ENCODE measurements around the gene NAGPA. TPM values are rescaled to one million over a fixed set of nuclear protein-coding genes. Genes with fewer than 3 reads are reported as not detected.

NAGPA gene
- total and polyA plus RNA-seq, 2 of the 13 experiments (the other 11 are each of a cell fraction or from before 2014, with no cell fraction given), result 27.1 to 60.3 TPM

DNA sequence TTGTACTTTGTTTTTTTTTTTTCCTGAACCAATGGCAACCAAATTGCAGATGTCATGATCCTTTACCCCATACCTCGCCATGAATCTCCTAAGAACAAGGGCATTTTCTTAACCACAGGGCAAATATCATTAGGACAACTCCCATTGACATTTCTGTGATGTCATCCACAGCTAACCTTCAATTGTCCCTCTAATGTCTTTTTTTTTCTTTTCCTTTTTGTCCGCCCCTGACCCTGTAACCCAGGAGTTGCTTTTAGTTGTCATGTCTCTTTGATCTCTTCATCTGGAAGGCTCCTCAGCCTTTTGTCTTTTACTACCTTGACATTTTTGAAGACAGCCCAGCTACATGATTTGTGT is 410 bp upstream of the NAGPA start (continued):
- TF ChIP-seq, protein P1, sequence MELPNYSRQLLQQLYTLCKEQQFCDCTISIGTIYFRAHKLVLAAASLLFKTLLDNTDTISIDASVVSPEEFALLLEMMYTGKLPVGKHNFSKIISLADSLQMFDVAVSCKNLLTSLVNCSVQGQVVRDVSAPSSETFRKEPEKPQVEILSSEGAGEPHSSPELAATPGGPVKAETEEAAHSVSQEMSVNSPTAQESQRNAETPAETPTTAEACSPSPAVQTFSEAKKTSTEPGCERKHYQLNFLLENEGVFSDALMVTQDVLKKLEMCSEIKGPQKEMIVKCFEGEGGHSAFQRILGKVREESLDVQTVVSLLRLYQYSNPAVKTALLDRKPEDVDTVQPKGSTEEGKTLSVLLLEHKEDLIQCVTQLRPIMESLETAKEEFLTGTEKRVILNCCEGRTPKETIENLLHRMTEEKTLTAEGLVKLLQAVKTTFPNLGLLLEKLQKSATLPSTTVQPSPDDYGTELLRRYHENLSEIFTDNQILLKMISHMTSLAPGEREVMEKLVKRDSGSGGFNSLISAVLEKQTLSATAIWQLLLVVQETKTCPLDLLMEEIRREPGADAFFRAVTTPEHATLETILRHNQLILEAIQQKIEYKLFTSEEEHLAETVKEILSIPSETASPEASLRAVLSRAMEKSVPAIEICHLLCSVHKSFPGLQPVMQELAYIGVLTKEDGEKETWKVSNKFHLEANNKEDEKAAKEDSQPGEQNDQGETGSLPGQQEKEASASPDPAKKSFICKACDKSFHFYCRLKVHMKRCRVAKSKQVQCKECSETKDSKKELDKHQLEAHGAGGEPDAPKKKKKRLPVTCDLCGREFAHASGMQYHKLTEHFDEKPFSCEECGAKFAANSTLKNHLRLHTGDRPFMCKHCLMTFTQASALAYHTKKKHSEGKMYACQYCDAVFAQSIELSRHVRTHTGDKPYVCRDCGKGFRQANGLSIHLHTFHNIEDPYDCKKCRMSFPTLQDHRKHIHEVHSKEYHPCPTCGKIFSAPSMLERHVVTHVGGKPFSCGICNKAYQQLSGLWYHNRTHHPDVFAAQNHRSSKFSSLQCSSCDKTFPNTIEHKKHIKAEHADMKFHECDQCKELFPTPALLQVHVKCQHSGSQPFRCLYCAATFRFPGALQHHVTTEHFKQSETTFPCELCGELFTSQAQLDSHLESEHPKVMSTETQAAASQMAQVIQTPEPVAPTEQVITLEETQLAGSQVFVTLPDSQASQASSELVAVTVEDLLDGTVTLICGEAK (IDR thresholded peaks at IDR 0.05), result peak; percentile 18; the same call in 1 of the 2 replicates
- TF ChIP-seq, protein P1 (CRISPR knock-in tag; IDR thresholded peaks at IDR 0.05), result no peak
- TF ChIP-seq MBNL3 (CRISPR knock-in tag; conservative IDR thresholded peaks at IDR 0.05) (no peak), HNF4A (CRISPR knock-in tag; IDR thresholded peaks at IDR 0.05) (no peak), ZBTB42 (CRISPR knock-in tag; IDR thresholded peaks at IDR 0.05) (0 out of 2 replicates have a peak, but pooled peaks have one; percentile 25), ZBTB21 (CRISPR knock-in tag; IDR thresholded peaks at IDR 0.05) (peak; percentile 32; the same call in 1 of the 2 replicates), CREB1 (IDR thresholded peaks at IDR 0.05) (peak; percentile 74), CREB1 (CRISPR knock-in tag; IDR thresholded peaks at IDR 0.05) (no peak), NCOA1 (CRISPR knock-in tag; IDR thresholded peaks at IDR 0.05) (no peak), ZNF367 (CRISPR knock-in tag; IDR thresholded peaks at IDR 0.05; ENCODE audit: borderline replicate concordance) (0 out of 2 replicates have a peak, but pooled peaks have one; percentile 8), ZFP82 (CRISPR knock-in tag; IDR thresholded peaks at IDR 0.05; ENCODE audit: borderline replicate concordance) (no peak), YY1 (IDR thresholded peaks at IDR 0.05; ENCODE audit: insufficient read depth, insufficient replicate concordance, low read depth, low read length) (no peak), RARA (CRISPR knock-in tag; IDR thresholded peaks at IDR 0.05) (no peak)
- TF ChIP-seq, protein P2, sequence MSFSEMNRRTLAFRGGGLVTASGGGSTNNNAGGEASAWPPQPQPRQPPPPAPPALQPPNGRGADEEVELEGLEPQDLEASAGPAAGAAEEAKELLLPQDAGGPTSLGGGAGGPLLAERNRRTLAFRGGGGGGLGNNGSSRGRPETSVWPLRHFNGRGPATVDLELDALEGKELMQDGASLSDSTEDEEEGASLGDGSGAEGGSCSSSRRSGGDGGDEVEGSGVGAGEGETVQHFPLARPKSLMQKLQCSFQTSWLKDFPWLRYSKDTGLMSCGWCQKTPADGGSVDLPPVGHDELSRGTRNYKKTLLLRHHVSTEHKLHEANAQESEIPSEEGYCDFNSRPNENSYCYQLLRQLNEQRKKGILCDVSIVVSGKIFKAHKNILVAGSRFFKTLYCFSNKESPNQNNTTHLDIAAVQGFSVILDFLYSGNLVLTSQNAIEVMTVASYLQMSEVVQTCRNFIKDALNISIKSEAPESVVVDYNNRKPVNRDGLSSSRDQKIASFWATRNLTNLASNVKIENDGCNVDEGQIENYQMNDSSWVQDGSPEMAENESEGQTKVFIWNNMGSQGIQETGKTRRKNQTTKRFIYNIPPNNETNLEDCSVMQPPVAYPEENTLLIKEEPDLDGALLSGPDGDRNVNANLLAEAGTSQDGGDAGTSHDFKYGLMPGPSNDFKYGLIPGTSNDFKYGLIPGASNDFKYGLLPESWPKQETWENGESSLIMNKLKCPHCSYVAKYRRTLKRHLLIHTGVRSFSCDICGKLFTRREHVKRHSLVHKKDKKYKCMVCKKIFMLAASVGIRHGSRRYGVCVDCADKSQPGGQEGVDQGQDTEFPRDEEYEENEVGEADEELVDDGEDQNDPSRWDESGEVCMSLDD (CRISPR knock-in tag; IDR thresholded peaks at IDR 0.05; ENCODE audit: borderline replicate concordance), result 0 out of 2 replicates have a peak, but pooled peaks have one; percentile 12

Data from HepG2 (cell line).